HEK293T (cell line): Measurements from ENCODE around the gene TMEM183A.
"Not testable (repeated sequence)": the region's sequence is repeated elsewhere in the genome, so short reads cannot be mapped to it uniquely, and the experiment has no call there.

ENCODE experiments used
- ARNT ChIP-seq: fragments of 450-650 bp; IDR thresholded peaks from 2 replicates; pipeline ENCODE4 v1.6.1; 2017; ENCODE audit warnings: mild to moderate bottlenecking
- BHLHE40 ChIP-seq: fragments of 450-650 bp; IDR thresholded peaks from 2 replicates; pipeline ENCODE4 v1.6.1; 2016; ENCODE audit warnings: mild to moderate bottlenecking, moderate library complexity, borderline replicate concordance
- ELF4 ChIP-seq: fragments of 450-650 bp; IDR thresholded peaks from 2 replicates; pipeline ENCODE4 v1.6.1; 2017; ENCODE audit warnings: antibody characterized with exemption
- FOXK2 ChIP-seq: fragments of 450-650 bp; IDR thresholded peaks from 2 replicates; pipeline ENCODE4 v1.6.1; 2016; ENCODE audit warnings: mild to moderate bottlenecking
- FOXM1 ChIP-seq: fragments of 450-650 bp; IDR thresholded peaks from 2 replicates; pipeline ENCODE4 v1.6.1; 2017; ENCODE audit warnings: mild to moderate bottlenecking, borderline replicate concordance
- LEF1 ChIP-seq: fragments of 450-650 bp; IDR thresholded peaks from 2 replicates; pipeline ENCODE4 v1.6.1; 2017; ENCODE audit warnings: mild to moderate bottlenecking, borderline replicate concordance
- SP1 ChIP-seq: fragments of 450-650 bp; IDR thresholded peaks from 2 replicates; pipeline ENCODE4 v1.6.1; 2017
- SUZ12 ChIP-seq: fragments of 450-650 bp; IDR thresholded peaks from 2 replicates; pipeline ENCODE4 v1.6.1; 2016; ENCODE audit warnings: mild to moderate bottlenecking

GRCh38 chr1:202986120-202986519 is 21.1 kb upstream of the TMEM183A start:
- TF ChIP-seq FOXK2, BHLHE40, SUZ12, SP1, FOXM1, ELF4, LEF1, ARNT: not testable (repeated sequence)
